ENCODE data around the gene STK24. TPM values are rescaled to one million over a fixed set of nuclear protein-coding genes. Genes with fewer than 3 reads are reported as not detected.

The STK24 gene
- total RNA-seq, 1 donor: 56.6 TPM

DNA sequence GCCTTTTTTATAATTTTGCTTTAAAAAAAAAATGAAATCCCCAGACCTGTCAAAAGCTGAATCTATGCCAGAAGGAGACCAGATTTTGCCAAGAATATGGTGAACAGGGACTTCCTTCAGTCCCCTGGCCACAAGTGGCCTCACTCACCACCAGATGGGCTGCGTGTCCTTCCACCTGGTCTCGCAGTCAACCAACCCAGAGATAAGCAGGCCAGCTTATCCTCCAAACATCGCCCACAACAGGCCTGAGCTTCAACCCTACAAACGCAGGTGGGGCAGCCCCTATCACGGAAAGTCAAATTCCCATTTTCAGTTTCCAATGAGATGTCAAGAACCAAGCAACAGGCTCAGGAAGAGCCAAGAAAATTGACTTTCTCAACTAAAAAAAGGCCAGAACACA, 30.5 kb downstream of the STK24 start:
- DNase-seq (ENCODE audit: low read depth): no peak

DNA sequence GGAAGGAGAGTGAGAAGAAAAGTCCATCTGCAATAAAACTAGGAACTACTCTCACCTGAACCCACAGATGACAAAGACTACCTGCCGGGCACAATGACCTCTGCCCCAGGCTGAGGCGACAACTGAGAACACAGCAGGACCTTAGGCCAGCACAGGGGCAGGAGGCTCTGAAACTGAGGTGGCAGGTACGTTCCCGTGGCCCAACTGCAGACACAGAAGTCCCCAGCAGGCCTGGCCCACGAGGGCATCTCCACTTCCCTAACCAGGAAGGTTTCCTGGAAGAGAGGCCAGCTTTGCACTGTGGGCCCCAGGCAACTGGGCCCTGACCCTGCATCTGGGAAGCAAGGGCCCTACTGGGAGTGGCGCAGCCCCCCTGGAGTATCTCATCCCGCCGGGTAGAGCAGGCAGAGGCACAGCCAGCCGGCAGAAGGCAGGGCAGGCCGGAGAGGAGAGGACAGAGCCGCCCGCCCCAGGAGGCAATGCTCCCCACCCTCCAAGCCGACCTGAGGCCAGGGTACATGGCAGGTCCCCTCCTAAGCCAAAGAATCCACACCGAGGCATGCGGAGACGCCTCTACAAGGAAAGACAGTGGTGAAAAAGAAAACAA, 32.7 kb downstream of the STK24 start:
- DNase-seq (ENCODE audit: low read depth): no peak
- TF ChIP-seq, protein P1, sequence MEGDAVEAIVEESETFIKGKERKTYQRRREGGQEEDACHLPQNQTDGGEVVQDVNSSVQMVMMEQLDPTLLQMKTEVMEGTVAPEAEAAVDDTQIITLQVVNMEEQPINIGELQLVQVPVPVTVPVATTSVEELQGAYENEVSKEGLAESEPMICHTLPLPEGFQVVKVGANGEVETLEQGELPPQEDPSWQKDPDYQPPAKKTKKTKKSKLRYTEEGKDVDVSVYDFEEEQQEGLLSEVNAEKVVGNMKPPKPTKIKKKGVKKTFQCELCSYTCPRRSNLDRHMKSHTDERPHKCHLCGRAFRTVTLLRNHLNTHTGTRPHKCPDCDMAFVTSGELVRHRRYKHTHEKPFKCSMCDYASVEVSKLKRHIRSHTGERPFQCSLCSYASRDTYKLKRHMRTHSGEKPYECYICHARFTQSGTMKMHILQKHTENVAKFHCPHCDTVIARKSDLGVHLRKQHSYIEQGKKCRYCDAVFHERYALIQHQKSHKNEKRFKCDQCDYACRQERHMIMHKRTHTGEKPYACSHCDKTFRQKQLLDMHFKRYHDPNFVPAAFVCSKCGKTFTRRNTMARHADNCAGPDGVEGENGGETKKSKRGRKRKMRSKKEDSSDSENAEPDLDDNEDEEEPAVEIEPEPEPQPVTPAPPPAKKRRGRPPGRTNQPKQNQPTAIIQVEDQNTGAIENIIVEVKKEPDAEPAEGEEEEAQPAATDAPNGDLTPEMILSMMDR (IDR thresholded peaks at IDR 0.05; ENCODE audit: insufficient read depth, low read depth, low read length): no peak
- no peak overlapping the region for H3K4me3 ChIP-seq (ENCODE audit: low read depth, low read length)

More for the DNA sequence above, 30.5 kb downstream of the STK24 start:
- TF ChIP-seq, protein P1 (IDR thresholded peaks at IDR 0.05; ENCODE audit: insufficient read depth, low read depth, low read length): no peak
- H3K4me3 ChIP-seq (ENCODE audit: low read depth, low read length): no peak overlapping the region

DNA sequence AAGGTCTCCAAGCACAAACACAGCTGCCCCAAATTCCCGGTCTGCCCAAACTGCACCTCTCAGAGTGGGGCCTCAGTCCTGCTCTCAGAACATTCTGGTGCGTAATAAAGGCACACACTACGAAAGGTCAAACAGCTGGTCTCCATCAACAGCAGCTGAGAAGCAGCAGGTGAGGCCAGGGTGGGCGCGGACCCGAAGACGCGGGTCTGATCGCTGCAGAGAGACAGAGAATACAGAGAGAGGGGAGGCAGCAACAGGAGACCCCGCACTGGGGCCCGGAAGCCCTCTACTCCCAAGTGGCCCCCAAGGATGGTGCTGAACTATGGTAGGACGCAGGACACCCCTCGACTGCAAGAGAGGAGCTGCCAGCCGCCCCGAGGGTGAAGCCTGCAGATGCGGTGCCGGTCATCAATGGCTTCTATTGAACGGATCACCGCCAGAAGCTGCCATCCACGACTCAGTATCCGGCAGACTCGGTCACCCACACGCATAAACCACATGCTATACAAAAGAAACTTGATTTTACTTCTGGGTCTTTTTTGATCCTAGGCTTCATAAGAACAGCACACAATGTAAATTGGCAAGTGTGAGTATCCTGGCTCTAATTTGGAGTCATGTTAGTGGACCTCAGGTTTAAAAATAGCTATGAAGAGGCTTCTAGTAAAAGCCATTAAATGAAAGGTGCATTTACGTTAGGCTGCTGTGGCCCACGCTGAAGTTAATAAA, 33.4 kb downstream of the STK24 start:
- H3K4me3 ChIP-seq (ENCODE audit: low read depth, low read length): no peak overlapping the region
- DNase-seq (ENCODE audit: low read depth): no peak
- TF ChIP-seq, protein P1 (IDR thresholded peaks at IDR 0.05; ENCODE audit: insufficient read depth, low read depth, low read length): no peak

DNA sequence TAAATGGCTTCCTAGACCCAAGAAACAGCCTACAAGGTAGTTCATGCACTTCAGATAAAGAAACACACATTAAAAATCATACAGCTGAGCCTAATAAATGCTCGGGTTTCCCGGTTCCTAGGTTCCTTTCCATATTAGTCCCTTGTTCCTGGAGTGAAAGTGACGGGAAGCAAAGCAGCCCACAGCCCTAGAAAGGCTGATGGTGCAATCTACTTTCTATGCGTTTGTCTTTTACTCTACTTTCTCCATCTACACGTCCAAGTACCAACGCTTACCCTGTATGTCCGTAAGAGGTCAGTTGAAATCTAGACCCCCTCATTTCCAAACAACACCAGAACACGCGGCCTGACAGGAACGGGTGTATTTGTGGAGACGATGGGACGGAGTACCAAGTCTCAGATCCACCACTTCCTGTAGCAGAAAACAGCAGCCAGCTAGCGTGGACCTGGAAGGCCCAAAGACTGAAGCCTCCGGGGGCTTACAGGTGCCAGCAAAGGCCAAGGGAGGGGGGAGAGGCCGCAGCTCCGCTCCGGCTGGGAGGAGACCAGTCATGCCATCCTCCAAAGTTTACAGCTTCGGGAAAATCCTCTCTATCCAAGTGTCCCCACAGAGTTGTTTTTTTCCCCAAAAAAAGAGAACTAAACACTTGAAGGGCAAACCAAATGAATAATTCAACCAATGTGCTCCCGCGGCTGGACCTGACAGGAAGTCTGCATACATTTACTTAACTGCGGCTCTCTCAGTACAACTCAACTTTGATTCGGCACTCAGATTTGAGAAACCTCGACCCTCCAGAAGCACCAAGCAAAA, 34.1 kb downstream of the STK24 start:
- peak overlapping the region; percentile 3 for H3K4me3 ChIP-seq (ENCODE audit: low read depth, low read length)
- TF ChIP-seq, protein P1 (IDR thresholded peaks at IDR 0.05; ENCODE audit: insufficient read depth, low read depth, low read length): no peak
- DNase-seq (ENCODE audit: low read depth): peak; percentile 61

DNA sequence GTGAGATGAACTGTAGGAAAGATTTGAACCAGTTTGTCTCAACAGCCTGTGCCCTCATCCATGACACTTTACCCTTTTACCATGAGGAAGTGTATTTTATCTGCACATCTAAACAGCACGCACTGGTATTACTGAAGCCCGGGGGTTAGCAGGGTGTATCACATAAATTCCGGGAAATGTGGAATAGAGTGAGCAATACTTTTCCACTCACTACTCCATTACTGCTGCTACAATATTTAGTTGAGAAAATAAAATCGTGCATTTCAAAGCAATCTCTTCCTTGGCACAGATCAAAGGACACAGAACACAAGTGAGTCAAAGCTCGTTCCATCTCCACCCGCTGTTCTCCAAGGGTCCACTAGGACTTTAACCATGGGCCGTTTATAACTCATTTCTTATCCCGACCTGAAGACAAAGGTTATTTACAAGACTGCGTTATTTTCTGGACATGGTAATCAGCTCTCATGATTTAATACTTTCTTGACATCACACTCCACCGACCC, 35.2 kb downstream of the STK24 start:
- DNase-seq (ENCODE audit: low read depth): no peak
- TF ChIP-seq, protein P1 (IDR thresholded peaks at IDR 0.05; ENCODE audit: insufficient read depth, low read depth, low read length): peak; percentile 32
- H3K4me3 ChIP-seq (ENCODE audit: low read depth, low read length): no peak overlapping the region

DNA sequence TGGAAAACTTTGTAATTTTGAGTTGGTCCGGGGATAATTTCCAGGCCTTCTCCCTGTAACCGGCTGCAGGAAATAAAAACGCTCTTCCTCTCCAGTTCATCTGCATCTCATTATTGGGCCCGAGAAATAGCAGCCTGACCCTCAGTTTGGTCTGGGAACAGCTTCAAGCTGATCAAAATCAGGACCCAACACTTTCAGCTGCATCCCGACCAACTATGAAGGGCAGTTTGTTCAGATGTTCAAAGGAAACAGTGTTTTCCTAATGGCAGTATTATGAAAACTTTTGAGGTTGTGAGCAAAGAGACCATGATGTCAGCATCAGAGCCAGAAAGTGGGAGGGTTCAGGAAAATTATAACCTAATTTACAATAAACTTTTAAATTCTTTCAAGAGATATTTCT, 35.7 kb downstream of the STK24 start:
- H3K4me3 ChIP-seq (ENCODE audit: low read depth, low read length): no peak overlapping the region
- TF ChIP-seq, protein P1 (IDR thresholded peaks at IDR 0.05; ENCODE audit: insufficient read depth, low read depth, low read length): no peak
- peak; percentile 66 for DNase-seq (ENCODE audit: low read depth)

Measured in fibroblast of villous mesenchyme (primary cell).